Astrocyte (in vitro differentiated cells and primary cell): ENCODE measurements around the gene GRK2. TPM values are rescaled to one million over a fixed set of nuclear protein-coding genes. Genes with fewer than 3 reads are reported as not detected.

Experiments used
- DNase-seq: peaks from one replicate; pipeline ENCODE4 v3.0.0-alpha.2; 2010; ENCODE audit warnings: low read depth
- FAIRE-seq: peaks from 2 replicates; lab custom pipeline; 2011; peaks lifted over from hg19 to GRCh38; lab: Jason Lieb, UNC
- H2AFZ ChIP-seq: 2 replicates; pipeline ENCODE4 v1.6.0; 2012; ENCODE audit warnings: low read depth, low read length, inconsistent platforms
- H3K27ac ChIP-seq: 2 replicates; pipeline ENCODE4 v1.5.1; 2011; ENCODE audit warnings: low read depth, low read length, inconsistent platforms
- H3K27me3 ChIP-seq: 2 replicates; pipeline ENCODE4 v1.6.0; 2011; ENCODE audit warnings: low read length, inconsistent platforms; ENCODE audit not compliant: insufficient read depth
- H3K36me3 ChIP-seq: 2 replicates; pipeline ENCODE4 v1.5.1; 2011; ENCODE audit warnings: low read length, inconsistent platforms; ENCODE audit not compliant: insufficient read depth
- H3K4me1 ChIP-seq: 2 replicates; pipeline ENCODE4 v1.5.1; 2011; ENCODE audit warnings: low read length, inconsistent platforms; ENCODE audit not compliant: insufficient read depth
- H3K4me2 ChIP-seq: 2 replicates; pipeline ENCODE4 v1.6.0; 2012; ENCODE audit warnings: low read length, inconsistent platforms
- H3K4me3 ChIP-seq: 2 replicates; pipeline ENCODE4 v1.5.1; 2011; ENCODE audit warnings: low read depth, mild to moderate bottlenecking, low read length, inconsistent platforms; ENCODE audit not compliant: insufficient read depth
- H3K79me2 ChIP-seq: 2 replicates; pipeline ENCODE4 v1.6.0; 2012; ENCODE audit warnings: mild to moderate bottlenecking, low read length, inconsistent platforms; ENCODE audit not compliant: insufficient read depth
- H3K9ac ChIP-seq: 2 replicates; pipeline ENCODE4 v1.6.0; 2012; ENCODE audit warnings: mild to moderate bottlenecking, low read length, inconsistent platforms
- H3K9me3 ChIP-seq: 2 replicates; pipeline ENCODE4 v1.5.1; 2012; ENCODE audit warnings: low read depth, mild to moderate bottlenecking, low read length, inconsistent platforms; ENCODE audit not compliant: insufficient read depth
- H4K20me1 ChIP-seq: 2 replicates; pipeline ENCODE4 v1.6.0; 2012; ENCODE audit warnings: low read length, inconsistent platforms; ENCODE audit not compliant: insufficient read depth
- H3K27ac Mint-ChIP-seq: one replicate; pipeline ENCODE4 v1.8.0; 2021; ENCODE audit warnings: mild to moderate bottlenecking, mixed read lengths; ENCODE audit not compliant: unreplicated experiment
- H3K27me3 Mint-ChIP-seq: one replicate; pipeline ENCODE4 v1.8.0; 2021; ENCODE audit warnings: low read depth, mixed read lengths; ENCODE audit not compliant: unreplicated experiment
- H3K36me3 Mint-ChIP-seq: one replicate; pipeline ENCODE4 v1.8.0; 2021; ENCODE audit warnings: low read depth, mixed read lengths; ENCODE audit not compliant: unreplicated experiment
- H3K4me1 Mint-ChIP-seq: one replicate; pipeline ENCODE4 v1.8.0; 2021; ENCODE audit warnings: low read depth, mixed read lengths; ENCODE audit not compliant: unreplicated experiment
- H3K4me3 Mint-ChIP-seq: one replicate; pipeline ENCODE4 v1.8.0; 2021; ENCODE audit warnings: mild to moderate bottlenecking, moderate library complexity, mixed read lengths; ENCODE audit not compliant: unreplicated experiment
- H3K9me3 Mint-ChIP-seq: one replicate; pipeline ENCODE4 v1.8.0; 2021; ENCODE audit warnings: mild to moderate bottlenecking, mixed read lengths; ENCODE audit not compliant: unreplicated experiment
- EZH2 ChIP-seq: IDR thresholded peaks from 2 replicates; pipeline ENCODE4 v1.6.1; 2012; ENCODE audit warnings: mild to moderate bottlenecking, low read length, inconsistent platforms; ENCODE audit not compliant: insufficient read depth
- total RNA-seq: library from RNA; stranded (reverse); gene quantifications from 2 replicates; pipeline ENCODE4 v1.2.1, GENCODE V29; 2021
- TF ChIP-seq, protein P1 (sequence below): IDR thresholded peaks from 2 replicates; pipeline ENCODE4 v1.5.1; 2011; ENCODE audit warnings: low read depth, mild to moderate bottlenecking, inconsistent platforms, low read length, moderate library complexity; ENCODE audit not compliant: insufficient read depth

GRK2 gene
- total RNA-seq, 1 donor from 2014 or later: 34.0 TPM

- peaks cover 6% of the 10 kb centered on the region for H3K36me3 Mint-ChIP-seq
- no peaks in the 10 kb centered on the region for H3K9me3 Mint-ChIP-seq
- H3K27me3 Mint-ChIP-seq: no peaks in the 10 kb centered on the region
- peaks cover 12% of the 10 kb centered on the region for H3K4me1 Mint-ChIP-seq
- no peaks in the 10 kb centered on the region for H3K9me3 ChIP-seq
- no peak overlapping the region for H3K27ac Mint-ChIP-seq
- peaks cover 5% of the 10 kb centered on the region for H3K79me2 ChIP-seq
- no peak overlapping the region for H3K27ac ChIP-seq
- peaks cover 11% of the 10 kb centered on the region for H3K36me3 ChIP-seq
- H3K9ac ChIP-seq: no peak overlapping the region
- no peak for FAIRE-seq
- H2AFZ ChIP-seq: no peak overlapping the region
- no peak overlapping the region for H3K4me2 ChIP-seq
- H3K4me1 ChIP-seq: peaks cover 14% of the 10 kb centered on the region
- TF ChIP-seq, protein P1, sequence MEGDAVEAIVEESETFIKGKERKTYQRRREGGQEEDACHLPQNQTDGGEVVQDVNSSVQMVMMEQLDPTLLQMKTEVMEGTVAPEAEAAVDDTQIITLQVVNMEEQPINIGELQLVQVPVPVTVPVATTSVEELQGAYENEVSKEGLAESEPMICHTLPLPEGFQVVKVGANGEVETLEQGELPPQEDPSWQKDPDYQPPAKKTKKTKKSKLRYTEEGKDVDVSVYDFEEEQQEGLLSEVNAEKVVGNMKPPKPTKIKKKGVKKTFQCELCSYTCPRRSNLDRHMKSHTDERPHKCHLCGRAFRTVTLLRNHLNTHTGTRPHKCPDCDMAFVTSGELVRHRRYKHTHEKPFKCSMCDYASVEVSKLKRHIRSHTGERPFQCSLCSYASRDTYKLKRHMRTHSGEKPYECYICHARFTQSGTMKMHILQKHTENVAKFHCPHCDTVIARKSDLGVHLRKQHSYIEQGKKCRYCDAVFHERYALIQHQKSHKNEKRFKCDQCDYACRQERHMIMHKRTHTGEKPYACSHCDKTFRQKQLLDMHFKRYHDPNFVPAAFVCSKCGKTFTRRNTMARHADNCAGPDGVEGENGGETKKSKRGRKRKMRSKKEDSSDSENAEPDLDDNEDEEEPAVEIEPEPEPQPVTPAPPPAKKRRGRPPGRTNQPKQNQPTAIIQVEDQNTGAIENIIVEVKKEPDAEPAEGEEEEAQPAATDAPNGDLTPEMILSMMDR: no peak
- TF ChIP-seq EZH2: no peak
- no peaks in the 10 kb centered on the region for H3K27me3 ChIP-seq
- no peak overlapping the region for H3K4me3 Mint-ChIP-seq
- DNase-seq: no peak
- H3K4me3 ChIP-seq: no peak overlapping the region
- H4K20me1 ChIP-seq: peaks cover 1% of the 10 kb centered on the region
These were observed 18.7 kb downstream of the GRK2 start for GRCh38 chr11:67284811-67285540.

DNA sequence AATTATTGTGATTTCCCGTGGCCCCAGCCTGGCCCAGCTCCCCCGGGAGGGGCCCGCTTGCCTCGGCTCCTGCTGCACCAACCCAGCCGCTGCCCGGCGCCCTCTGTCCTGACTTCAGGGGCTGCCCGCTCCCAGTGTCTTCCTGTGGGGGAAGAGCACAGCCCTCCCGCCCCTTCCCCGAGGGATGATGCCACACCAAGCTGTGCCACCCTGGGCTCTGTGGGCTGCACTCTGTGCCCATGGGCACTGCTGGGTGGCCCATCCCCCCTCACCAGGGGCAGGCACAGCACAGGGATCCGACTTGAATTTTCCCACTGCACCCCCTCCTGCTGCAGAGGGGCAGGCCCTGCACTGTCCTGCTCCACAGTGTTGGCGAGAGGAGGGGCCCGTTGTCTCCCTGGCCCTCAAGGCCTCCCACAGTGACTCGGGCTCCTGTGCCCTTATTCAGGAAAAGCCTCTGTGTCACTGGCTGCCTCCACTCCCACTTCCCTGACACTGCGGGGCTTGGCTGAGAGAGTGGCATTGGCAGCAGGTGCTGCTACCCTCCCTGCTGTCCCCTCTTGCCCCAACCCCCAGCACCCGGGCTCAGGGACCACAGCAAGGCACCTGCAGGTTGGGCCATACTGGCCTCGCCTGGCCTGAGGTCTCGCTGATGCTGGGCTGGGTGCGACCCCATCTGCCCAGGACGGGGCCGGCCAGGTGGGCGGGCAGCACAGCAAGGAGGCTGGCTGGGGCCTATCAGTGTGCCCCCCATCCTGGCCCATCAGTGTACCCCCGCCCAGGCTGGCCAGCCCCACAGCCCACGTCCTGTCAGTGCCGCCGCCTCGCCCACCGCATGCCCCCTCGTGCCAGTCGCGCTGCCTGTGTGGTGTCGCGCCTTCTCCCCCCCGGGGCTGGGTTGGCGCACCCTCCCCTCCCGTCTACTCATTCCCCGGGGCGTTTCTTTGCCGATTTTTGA is 19.5 kb downstream of the GRK2 start:
- no peaks in the 10 kb centered on the region for H3K9me3 ChIP-seq
- peaks cover 13% of the 10 kb centered on the region for H3K4me1 Mint-ChIP-seq
- FAIRE-seq: no peak
- H3K9me3 Mint-ChIP-seq: no peaks in the 10 kb centered on the region
- H2AFZ ChIP-seq: no peak overlapping the region
- no peak overlapping the region for H3K27ac ChIP-seq
- DNase-seq: no peak
- H3K4me3 Mint-ChIP-seq: no peak overlapping the region
- no peak overlapping the region for H3K4me3 ChIP-seq
- TF ChIP-seq EZH2: no peak
- TF ChIP-seq, protein P1: no peak
- peaks cover 21% of the 10 kb centered on the region for H3K4me1 ChIP-seq
- peaks cover 13% of the 10 kb centered on the region for H3K79me2 ChIP-seq
- no peaks in the 10 kb centered on the region for H3K27me3 ChIP-seq
- peaks cover 6% of the 10 kb centered on the region for H3K36me3 Mint-ChIP-seq
- H4K20me1 ChIP-seq: peaks cover 10% of the 10 kb centered on the region
- no peaks in the 10 kb centered on the region for H3K27me3 Mint-ChIP-seq
- H3K36me3 ChIP-seq: peaks cover 13% of the 10 kb centered on the region
- H3K27ac Mint-ChIP-seq: no peak overlapping the region
- H3K4me2 ChIP-seq: no peak overlapping the region
- no peak overlapping the region for H3K9ac ChIP-seq
